GM12892 (cell line): ENCODE measurements around the gene DOCK2.

Experiments used
- POLR2A ChIP-seq: IDR thresholded peaks from 2 replicates; pipeline ENCODE4 v1.6.1; 2011; ENCODE audit warnings: low read depth, low read length, control low read depth
- TAF1 ChIP-seq: IDR thresholded peaks from 2 replicates; pipeline ENCODE4 v1.6.1; 2011; ENCODE audit warnings: low read depth, mild to moderate bottlenecking, control low read depth, low read length, borderline replicate concordance

DNA sequence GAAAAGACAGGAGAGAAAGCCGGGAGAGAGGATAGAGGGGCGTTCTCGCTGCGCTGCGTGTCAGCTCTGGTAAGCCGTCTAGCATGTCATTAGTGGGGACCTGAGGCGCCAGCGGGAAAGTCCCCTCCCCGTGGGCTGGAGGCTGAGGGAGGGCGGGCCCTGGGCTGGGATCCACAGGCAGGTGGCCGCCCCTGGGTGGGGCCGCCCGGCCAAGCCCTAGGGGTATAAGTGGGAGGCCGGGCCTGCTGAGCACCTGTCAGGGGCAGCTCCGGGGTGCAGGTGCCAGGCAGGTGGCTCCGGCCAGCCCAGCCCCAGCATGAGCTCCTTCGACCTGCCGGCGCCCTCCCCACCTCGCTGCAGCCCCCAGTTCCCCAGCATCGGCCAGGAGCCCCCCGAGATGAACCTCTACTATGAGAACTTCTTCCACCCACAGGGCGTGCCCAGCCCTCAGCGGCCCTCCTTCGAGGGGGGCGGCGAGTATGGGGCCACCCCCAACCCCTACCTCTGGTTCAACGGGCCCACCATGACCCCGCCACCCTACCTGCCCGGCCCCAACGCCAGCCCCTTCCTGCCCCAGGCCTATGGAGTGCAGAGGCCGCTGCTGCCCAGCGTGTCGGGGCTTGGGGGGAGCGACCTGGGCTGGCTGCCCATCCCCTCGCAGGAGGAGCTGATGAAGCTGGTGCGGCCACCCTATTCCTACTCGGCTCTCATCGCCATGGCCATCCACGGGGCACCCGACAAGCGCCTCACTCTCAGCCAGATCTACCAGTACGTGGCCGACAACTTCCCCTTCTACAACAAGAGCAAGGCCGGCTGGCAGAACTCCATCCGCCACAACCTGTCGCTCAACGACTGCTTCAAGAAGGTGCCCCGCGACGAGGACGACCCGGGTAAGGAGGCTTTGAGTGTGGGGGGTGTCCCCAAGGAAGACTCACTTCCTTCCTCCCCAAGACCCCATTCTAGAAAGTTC lies 468.9 kb downstream of the DOCK2 start, which contains the start of gene FOXI1:
- TF ChIP-seq POLR2A (no peak), TAF1 (no peak)
